Ishikawa (cell line): ENCODE measurements around the gene ZNF644.

Experiments used
- CEBPB ChIP-seq: IDR thresholded peaks from 2 replicates; pipeline ENCODE4 v1.6.1; 2012
- CREB1 ChIP-seq: IDR thresholded peaks from 2 replicates; pipeline ENCODE4 v1.6.1; 2012; ENCODE audit warnings: low read depth
- EGR1 ChIP-seq: IDR thresholded peaks from 2 replicates; pipeline ENCODE4 v1.6.1; 2012
- EP300 ChIP-seq: IDR thresholded peaks from 2 replicates; pipeline ENCODE4 v1.6.1; 2012; ENCODE audit warnings: borderline replicate concordance
- FOXM1 ChIP-seq: IDR thresholded peaks from 2 replicates; pipeline ENCODE4 v1.6.1; 2012; ENCODE audit warnings: low read depth, borderline replicate concordance
- NFIC ChIP-seq: IDR thresholded peaks from 2 replicates; pipeline ENCODE4 v1.6.1; 2012
- RAD21 ChIP-seq: IDR thresholded peaks from 2 replicates; pipeline ENCODE4 v1.6.1; 2012; ENCODE audit warnings: low read depth
- TAF1 ChIP-seq: IDR thresholded peaks from 2 replicates; pipeline ENCODE4 v1.6.1; 2012; ENCODE audit warnings: low read depth, mild to moderate bottlenecking
- TCF12 ChIP-seq: IDR thresholded peaks from 2 replicates; pipeline ENCODE4 v1.6.1; 2012; ENCODE audit warnings: low read depth
- TEAD4 ChIP-seq: IDR thresholded peaks from 2 replicates; pipeline ENCODE4 v1.6.1; 2012
- YY1 ChIP-seq: IDR thresholded peaks from 2 replicates; pipeline ENCODE4 v1.6.1; 2012; ENCODE audit warnings: low read depth
- ZBTB7A ChIP-seq: IDR thresholded peaks from 2 replicates; pipeline ENCODE4 v1.6.1; 2012; ENCODE audit warnings: low read depth
- TF ChIP-seq, protein P1 (sequence below): IDR thresholded peaks from 2 replicates; pipeline ENCODE4 v1.6.1; 2012
- TF ChIP-seq, protein P2 (sequence below): IDR thresholded peaks from 2 replicates; pipeline ENCODE4 v1.6.1; 2012
- TF ChIP-seq, protein P3 (sequence below): IDR thresholded peaks from 2 replicates; pipeline ENCODE4 v1.6.1; 2012; ENCODE audit warnings: low read depth, mild to moderate bottlenecking

The ZNF644 gene

DNA sequence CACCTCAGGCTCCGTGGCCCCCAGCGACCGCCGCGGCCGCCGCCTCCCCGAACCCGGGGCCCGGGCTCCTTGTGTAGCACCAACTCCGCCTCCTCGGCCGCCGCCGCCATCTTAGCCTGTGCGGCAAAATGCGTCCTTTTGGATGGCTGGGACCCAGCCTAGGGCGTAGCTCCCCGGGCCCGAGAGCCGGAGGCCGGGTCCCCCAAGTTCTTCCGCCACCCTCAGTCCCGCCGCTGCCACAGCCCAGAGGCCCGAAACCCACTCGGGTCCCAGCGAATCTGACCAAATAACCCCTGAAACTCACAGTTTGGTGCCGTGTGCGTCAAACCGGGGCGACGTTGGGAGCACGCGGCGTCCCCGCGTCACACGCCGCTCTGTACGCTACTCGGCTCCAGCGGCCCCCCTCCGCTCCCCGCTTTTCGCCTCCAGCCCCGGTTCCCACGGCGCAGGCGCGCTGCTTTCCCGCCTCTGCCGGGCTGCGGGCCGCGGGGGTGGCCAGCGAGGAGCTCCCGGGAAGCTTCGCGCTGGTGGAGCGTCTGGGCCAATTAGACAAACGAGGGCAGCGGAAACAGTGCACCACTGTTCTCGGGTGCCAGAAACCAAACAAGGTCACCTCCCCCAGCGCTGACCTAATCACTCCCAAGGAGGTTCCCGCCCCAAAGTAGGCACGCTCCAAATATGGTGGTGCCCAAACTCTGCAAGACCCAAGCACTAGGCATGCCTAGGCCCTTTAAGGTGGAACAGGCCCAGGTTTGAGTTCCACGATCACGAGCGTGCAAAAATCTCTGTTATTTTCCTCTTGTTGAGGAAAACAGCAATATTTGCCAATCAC, at the start of gene ZNF644:
TSS of gene ZNF644 (minus strand) at position 350 of the 832 bp plus-strand sequence. CDS start 39,682 bp downstream, outside the sequence.
- TF ChIP-seq EP300 = peak; percentile 38; the same call in 1 of the 2 replicates
- TF ChIP-seq YY1 = peak; percentile 88
- peak; percentile 75 for TF ChIP-seq TAF1
- TF ChIP-seq FOXM1 = no peak; the same call in 1 of the 2 replicates
- peak; percentile 76 for TF ChIP-seq CREB1
- no peak for TF ChIP-seq RAD21
- TF ChIP-seq CEBPB = peak; percentile 31; the same call in 1 of the 2 replicates
- TF ChIP-seq, protein P1, sequence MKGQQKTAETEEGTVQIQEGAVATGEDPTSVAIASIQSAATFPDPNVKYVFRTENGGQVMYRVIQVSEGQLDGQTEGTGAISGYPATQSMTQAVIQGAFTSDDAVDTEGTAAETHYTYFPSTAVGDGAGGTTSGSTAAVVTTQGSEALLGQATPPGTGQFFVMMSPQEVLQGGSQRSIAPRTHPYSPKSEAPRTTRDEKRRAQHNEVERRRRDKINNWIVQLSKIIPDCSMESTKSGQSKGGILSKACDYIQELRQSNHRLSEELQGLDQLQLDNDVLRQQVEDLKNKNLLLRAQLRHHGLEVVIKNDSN = peak; percentile 52
- TF ChIP-seq, protein P2, sequence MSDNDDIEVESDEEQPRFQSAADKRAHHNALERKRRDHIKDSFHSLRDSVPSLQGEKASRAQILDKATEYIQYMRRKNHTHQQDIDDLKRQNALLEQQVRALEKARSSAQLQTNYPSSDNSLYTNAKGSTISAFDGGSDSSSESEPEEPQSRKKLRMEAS = peak; percentile 96
- peak; percentile 5; the same call in 1 of the 2 replicates for TF ChIP-seq TEAD4
- peak; percentile 81 for TF ChIP-seq EGR1
- TF ChIP-seq, protein P3, sequence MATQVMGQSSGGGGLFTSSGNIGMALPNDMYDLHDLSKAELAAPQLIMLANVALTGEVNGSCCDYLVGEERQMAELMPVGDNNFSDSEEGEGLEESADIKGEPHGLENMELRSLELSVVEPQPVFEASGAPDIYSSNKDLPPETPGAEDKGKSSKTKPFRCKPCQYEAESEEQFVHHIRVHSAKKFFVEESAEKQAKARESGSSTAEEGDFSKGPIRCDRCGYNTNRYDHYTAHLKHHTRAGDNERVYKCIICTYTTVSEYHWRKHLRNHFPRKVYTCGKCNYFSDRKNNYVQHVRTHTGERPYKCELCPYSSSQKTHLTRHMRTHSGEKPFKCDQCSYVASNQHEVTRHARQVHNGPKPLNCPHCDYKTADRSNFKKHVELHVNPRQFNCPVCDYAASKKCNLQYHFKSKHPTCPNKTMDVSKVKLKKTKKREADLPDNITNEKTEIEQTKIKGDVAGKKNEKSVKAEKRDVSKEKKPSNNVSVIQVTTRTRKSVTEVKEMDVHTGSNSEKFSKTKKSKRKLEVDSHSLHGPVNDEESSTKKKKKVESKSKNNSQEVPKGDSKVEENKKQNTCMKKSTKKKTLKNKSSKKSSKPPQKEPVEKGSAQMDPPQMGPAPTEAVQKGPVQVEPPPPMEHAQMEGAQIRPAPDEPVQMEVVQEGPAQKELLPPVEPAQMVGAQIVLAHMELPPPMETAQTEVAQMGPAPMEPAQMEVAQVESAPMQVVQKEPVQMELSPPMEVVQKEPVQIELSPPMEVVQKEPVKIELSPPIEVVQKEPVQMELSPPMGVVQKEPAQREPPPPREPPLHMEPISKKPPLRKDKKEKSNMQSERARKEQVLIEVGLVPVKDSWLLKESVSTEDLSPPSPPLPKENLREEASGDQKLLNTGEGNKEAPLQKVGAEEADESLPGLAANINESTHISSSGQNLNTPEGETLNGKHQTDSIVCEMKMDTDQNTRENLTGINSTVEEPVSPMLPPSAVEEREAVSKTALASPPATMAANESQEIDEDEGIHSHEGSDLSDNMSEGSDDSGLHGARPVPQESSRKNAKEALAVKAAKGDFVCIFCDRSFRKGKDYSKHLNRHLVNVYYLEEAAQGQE = no peak
- TF ChIP-seq NFIC = peak; percentile 41
- TF ChIP-seq TCF12 = peak; percentile 61; the same call in 1 of the 2 replicates
- no peak for TF ChIP-seq ZBTB7A

DNA sequence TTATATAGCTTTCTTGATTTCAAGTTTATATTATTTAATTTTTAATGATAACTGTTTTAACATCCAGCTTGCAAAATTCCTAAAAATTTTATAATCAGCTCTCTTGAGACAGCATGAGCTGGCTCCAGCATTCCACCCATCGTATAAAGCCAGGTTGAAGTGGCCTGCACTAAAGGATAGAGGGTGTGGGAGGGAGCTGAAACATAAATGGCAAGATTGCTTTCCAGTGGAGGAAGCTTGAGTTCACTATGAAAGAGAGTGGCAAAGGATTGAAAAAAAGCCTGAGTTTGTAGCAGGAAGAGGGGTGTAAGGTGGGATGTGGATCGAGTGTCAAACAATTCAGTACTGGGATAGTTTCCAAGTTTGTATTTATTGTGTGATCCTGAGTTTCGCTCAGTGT, 48.5 kb upstream of the ZNF644 start:
- TF ChIP-seq NFIC (no peak), FOXM1 (no peak), YY1 (no peak), RAD21 (no peak), CEBPB (no peak), TEAD4 (no peak)

DNA sequence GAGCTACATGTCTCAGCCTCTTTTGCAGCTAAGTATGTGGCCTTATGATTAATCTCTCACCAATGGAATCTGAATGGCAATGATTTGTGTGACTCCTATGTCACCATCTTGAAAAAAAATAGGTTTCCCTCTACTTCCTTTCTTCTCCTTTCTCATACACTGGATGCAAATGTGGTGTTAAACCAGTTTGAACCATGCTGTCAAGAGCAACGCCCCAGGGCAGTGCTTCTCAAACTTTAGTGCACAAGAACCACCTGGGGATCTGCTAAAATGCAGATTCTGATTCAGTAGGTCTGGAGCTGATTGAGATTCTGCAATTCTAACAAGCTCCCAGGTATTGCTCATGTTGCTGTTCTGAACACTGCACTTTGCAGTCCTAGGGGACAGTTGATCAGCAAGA, 44.7 kb upstream of the ZNF644 start:
- TF ChIP-seq, protein P3 = no peak
- TF ChIP-seq, protein P1 = no peak
- TF ChIP-seq EGR1 (no peak), RAD21 (no peak), TCF12 (no peak), FOXM1 (no peak), TEAD4 (no peak), EP300 (no peak), NFIC (no peak), TAF1 (no peak)

DNA sequence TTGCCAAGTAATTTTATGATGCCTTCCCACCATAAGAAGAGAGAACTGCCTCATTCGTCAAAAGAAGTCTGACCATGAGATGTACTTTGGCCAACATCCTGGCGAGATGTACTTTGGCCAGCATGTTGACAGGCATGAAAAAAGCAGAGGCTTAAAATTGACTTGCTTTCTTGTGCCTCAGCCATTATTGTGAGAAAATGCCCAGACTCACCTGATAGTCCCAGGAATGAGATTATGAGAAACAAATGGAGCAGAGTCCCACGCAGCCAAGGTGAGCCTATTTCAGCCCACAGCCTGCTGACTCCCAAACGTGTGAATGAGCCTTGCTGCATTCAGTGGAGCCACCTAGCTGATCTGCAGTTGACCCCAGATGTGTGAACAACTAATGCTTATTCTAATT, 43.5 kb upstream of the ZNF644 start:
- TF ChIP-seq ZBTB7A (no peak), NFIC (no peak), EP300 (no peak), FOXM1 (no peak), CREB1 (no peak), EGR1 (no peak), TCF12 (no peak), YY1 (no peak), TAF1 (no peak)
- TF ChIP-seq, protein P2 = no peak
- TF ChIP-seq, protein P3 = no peak
